Neural cell (in vitro differentiated cells): ENCODE measurements around the gene KRT38.

Source experiments
- EP300 ChIP-seq: fragments of 450-650 bp; conservative IDR thresholded peaks from 2 replicates; pipeline ENCODE4 v1.6.1; 2014; ENCODE audit warnings: antibody characterized with exemption, mild to moderate bottlenecking, moderate library complexity; ENCODE audit not compliant: poor library complexity, severe bottlenecking
- EZH2 ChIP-seq: fragments of 200-600, 300-800 bp; shearing (Covaris generic), sonication (generic); IDR thresholded peaks from 2 replicates; pipeline ENCODE4 v1.6.1; 2014; ENCODE audit warnings: antibody characterized with exemption, low read length, borderline replicate concordance, mild to moderate bottlenecking; ENCODE audit not compliant: insufficient read depth, poor library complexity, severe bottlenecking
- MXI1 ChIP-seq: fragments of 450-650 bp; conservative IDR thresholded peaks from 2 replicates; pipeline ENCODE4 v1.6.1; 2014; ENCODE audit warnings: antibody characterized with exemption, mild to moderate bottlenecking; ENCODE audit not compliant: poor library complexity, severe bottlenecking
- POLR2AphosphoS5 ChIP-seq: IDR thresholded peaks from 2 replicates; pipeline ENCODE4 v1.6.1; 2012
- RAD21 ChIP-seq: fragments of 450-650 bp; conservative IDR thresholded peaks from 2 replicates; pipeline ENCODE4 v1.6.1; 2014; ENCODE audit warnings: antibody characterized with exemption, mild to moderate bottlenecking, moderate library complexity
- SMC3 ChIP-seq: fragments of 450-650 bp; conservative IDR thresholded peaks from 2 replicates; pipeline ENCODE4 v1.6.1; 2014; ENCODE audit warnings: antibody characterized with exemption, mild to moderate bottlenecking, moderate library complexity; ENCODE audit not compliant: poor library complexity
- TAF1 ChIP-seq: IDR thresholded peaks from 2 replicates; pipeline ENCODE4 v1.6.1; 2012; ENCODE audit warnings: low read depth
- TF ChIP-seq, protein P1 (sequence below): fragments of 450-650 bp; IDR thresholded peaks from 2 replicates; pipeline ENCODE4 v1.5.1; 2014; ENCODE audit warnings: antibody characterized with exemption, mild to moderate bottlenecking, moderate library complexity; ENCODE audit not compliant: poor library complexity, severe bottlenecking
- TF ChIP-seq, protein P2 (sequence below): IDR thresholded peaks from 2 replicates; pipeline ENCODE4 v1.6.1; 2012; ENCODE audit warnings: borderline replicate concordance

DNA sequence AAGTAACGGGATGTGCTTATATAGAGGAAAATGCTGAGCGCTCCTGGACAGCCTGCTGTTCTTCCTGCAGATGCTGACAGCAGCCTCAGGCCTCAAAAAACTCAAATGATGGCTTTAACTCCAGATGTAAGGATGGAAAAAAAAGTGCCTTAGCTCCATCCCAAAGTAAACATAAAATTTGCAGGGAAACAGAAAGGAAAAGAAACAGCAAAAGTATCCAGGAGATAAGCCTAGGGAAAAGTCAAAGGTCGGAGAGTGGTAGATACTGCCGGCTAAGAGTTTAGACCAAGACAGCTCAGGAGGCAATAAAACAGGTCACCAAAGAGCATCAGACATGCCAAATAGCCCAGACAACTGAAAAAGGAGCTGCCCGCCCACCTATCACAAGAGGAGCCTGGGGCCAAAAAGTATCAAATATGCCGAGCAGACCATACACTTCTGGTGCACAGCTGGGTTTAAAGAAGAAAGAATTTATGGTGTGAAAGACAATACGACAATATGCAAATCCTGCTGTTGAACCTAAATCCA is 50.3 kb downstream of the KRT38 start:
- TF ChIP-seq EZH2 (no peak), RAD21 (no peak), TAF1 (no peak), POLR2AphosphoS5 (no peak), EP300 (no peak), SMC3 (no peak), MXI1 (no peak)
- TF ChIP-seq, protein P1, sequence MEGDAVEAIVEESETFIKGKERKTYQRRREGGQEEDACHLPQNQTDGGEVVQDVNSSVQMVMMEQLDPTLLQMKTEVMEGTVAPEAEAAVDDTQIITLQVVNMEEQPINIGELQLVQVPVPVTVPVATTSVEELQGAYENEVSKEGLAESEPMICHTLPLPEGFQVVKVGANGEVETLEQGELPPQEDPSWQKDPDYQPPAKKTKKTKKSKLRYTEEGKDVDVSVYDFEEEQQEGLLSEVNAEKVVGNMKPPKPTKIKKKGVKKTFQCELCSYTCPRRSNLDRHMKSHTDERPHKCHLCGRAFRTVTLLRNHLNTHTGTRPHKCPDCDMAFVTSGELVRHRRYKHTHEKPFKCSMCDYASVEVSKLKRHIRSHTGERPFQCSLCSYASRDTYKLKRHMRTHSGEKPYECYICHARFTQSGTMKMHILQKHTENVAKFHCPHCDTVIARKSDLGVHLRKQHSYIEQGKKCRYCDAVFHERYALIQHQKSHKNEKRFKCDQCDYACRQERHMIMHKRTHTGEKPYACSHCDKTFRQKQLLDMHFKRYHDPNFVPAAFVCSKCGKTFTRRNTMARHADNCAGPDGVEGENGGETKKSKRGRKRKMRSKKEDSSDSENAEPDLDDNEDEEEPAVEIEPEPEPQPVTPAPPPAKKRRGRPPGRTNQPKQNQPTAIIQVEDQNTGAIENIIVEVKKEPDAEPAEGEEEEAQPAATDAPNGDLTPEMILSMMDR = no peak
- TF ChIP-seq, protein P2, sequence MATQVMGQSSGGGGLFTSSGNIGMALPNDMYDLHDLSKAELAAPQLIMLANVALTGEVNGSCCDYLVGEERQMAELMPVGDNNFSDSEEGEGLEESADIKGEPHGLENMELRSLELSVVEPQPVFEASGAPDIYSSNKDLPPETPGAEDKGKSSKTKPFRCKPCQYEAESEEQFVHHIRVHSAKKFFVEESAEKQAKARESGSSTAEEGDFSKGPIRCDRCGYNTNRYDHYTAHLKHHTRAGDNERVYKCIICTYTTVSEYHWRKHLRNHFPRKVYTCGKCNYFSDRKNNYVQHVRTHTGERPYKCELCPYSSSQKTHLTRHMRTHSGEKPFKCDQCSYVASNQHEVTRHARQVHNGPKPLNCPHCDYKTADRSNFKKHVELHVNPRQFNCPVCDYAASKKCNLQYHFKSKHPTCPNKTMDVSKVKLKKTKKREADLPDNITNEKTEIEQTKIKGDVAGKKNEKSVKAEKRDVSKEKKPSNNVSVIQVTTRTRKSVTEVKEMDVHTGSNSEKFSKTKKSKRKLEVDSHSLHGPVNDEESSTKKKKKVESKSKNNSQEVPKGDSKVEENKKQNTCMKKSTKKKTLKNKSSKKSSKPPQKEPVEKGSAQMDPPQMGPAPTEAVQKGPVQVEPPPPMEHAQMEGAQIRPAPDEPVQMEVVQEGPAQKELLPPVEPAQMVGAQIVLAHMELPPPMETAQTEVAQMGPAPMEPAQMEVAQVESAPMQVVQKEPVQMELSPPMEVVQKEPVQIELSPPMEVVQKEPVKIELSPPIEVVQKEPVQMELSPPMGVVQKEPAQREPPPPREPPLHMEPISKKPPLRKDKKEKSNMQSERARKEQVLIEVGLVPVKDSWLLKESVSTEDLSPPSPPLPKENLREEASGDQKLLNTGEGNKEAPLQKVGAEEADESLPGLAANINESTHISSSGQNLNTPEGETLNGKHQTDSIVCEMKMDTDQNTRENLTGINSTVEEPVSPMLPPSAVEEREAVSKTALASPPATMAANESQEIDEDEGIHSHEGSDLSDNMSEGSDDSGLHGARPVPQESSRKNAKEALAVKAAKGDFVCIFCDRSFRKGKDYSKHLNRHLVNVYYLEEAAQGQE = no peak
